ENCODE data around the gene ZNF84. TPM values are rescaled to one million over a fixed set of nuclear protein-coding genes. Genes with fewer than 3 reads are reported as not detected.

The ZNF84 gene
- total and polyA plus RNA-seq, 2 of the 8 experiments (the other 6 are each of a cell fraction or from before 2014, with no cell fraction given), result 8.9 to 34.0 TPM

DNA sequence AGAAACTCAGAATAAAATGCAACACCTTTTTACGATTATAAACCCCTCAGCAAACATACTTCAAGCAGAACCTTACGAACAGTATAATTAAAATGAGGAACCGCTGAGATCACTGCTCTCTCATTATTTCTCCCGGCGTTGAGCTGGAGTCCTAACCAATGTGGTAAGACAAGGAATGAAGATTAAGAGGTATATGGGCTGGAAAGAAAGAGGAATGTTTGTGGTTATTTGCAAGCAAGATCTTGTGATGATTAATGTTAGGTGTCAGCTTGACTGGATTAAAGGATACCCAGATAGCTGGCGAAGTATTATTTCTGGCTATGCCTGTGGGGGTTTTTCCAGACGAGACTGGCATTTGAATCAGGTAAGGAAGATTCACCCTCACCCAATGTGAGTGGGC, 10.3 kb upstream of the ZNF84 start:
- Histone ChIP-seq H3K18ac (ENCODE audit: extremely low read depth, low read length) (no peak overlapping the region), H2AK5ac (ENCODE audit: low read depth, low read length) (no peak overlapping the region), H3K23me2 (ENCODE audit: low read depth, low read length) (no peaks in the 10 kb centered on the region), H3K79me2 (ENCODE audit: control insufficient read depth in 1 of 2, insufficient read depth in 2 of 2, low read length in 2 of 2) (no peaks in the 10 kb centered on the region), H3K4ac (replicated peaks; ENCODE audit: insufficient read length, low read depth, low read length) (no peak overlapping the region), H3K79me1 (ENCODE audit: low read depth, low read length) (no peaks in the 10 kb centered on the region), H3K27me3 (replicated peaks in 1 of 4; ENCODE audit: control insufficient read depth in 3 of 4, extremely low read depth in 1 of 4, insufficient read depth in 3 of 4, low read length in 3 of 4) (peaks cover 0 to 2% (median 0%) of the 10 kb centered on the region in 4 experiments; a peak in 1 of 7 replicates), H3K36me3 (ENCODE audit: control insufficient read depth in 2 of 4, insufficient read depth in 4 of 4, low read length in 3 of 4) (no peaks in the 10 kb centered on the region), H2BK12ac (ENCODE audit: low read depth, low read length) (no peak overlapping the region), H4K20me1 (replicated peaks in 1 of 2; ENCODE audit: control insufficient read depth in 1 of 2, insufficient read depth in 2 of 2, low read length in 2 of 2) (no peaks in the 10 kb centered on the region), H4K8ac (ENCODE audit: extremely low read depth, insufficient read depth, low read length) (no peak overlapping the region), H4K5ac (ENCODE audit: insufficient read length, low read depth, low read length) (no peak overlapping the region), H3K4me2 (ENCODE audit: insufficient read depth in 1 of 2, low read depth in 2 of 2, low read length in 2 of 2) (no peak overlapping the region), H3K9ac (replicated peaks in 1 of 4; ENCODE audit: extremely low read depth in 1 of 4, low read depth in 3 of 4, low read length in 3 of 4) (no peak overlapping the region), H2BK5ac (ENCODE audit: low read depth, low read length) (no peak overlapping the region), H3K56ac (replicated peaks; ENCODE audit: insufficient read length, low read depth, low read length) (no peak overlapping the region), H3K14ac (ENCODE audit: insufficient read length) (no peak overlapping the region), H2BK15ac (ENCODE audit: low read length) (no peak overlapping the region), H4K91ac (replicated peaks; ENCODE audit: insufficient read length, low read length) (no peak overlapping the region), H3K4me1 (replicated peaks in 1 of 4; ENCODE audit: control insufficient read depth in 3 of 4, insufficient read depth in 4 of 4, low read length in 3 of 4) (no peaks in the 10 kb centered on the region), H2AFZ (ENCODE audit: low read length) (no peak overlapping the region), H3K4me3 (ENCODE audit: extremely low read depth in 1 of 4, insufficient read depth in 2 of 4, low read depth in 3 of 4, low read length in 4 of 4) (no peak overlapping the region), H2BK20ac (ENCODE audit: low read length) (no peak overlapping the region), H3K9me3 (ENCODE audit: insufficient read depth in 2 of 2, low read depth in 1 of 2, low read length in 1 of 2) (peaks cover 44 to 55% of the 10 kb centered on the region in 2 experiments), H2BK120ac (replicated peaks; ENCODE audit: low read depth, low read length) (no peak overlapping the region), H3K27ac (ENCODE audit: low read depth, low read length) (no peak overlapping the region), H3K23ac (ENCODE audit: insufficient read length) (no peak overlapping the region)
- TF ChIP-seq, protein P1, sequence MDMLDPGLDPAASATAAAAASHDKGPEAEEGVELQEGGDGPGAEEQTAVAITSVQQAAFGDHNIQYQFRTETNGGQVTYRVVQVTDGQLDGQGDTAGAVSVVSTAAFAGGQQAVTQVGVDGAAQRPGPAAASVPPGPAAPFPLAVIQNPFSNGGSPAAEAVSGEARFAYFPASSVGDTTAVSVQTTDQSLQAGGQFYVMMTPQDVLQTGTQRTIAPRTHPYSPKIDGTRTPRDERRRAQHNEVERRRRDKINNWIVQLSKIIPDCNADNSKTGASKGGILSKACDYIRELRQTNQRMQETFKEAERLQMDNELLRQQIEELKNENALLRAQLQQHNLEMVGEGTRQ (IDR thresholded peaks at IDR 0.05; ENCODE audit: low read length), result no peak
- TF ChIP-seq, protein P2, sequence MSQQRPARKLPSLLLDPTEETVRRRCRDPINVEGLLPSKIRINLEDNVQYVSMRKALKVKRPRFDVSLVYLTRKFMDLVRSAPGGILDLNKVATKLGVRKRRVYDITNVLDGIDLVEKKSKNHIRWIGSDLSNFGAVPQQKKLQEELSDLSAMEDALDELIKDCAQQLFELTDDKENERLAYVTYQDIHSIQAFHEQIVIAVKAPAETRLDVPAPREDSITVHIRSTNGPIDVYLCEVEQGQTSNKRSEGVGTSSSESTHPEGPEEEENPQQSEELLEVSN (IDR thresholded peaks at IDR 0.05), result no peak
- TF ChIP-seq RNF2 (IDR thresholded peaks at IDR 0.05; ENCODE audit: borderline replicate concordance, low read depth, low read length, missing control alignments, poor library complexity, severe bottlenecking) (no peak), EP300 (IDR thresholded peaks at IDR 0.05; ENCODE audit: borderline replicate concordance in 1 of 2, low read depth in 2 of 2, low read length in 2 of 2) (no peak), EZH2 (IDR thresholded peaks at IDR 0.05; ENCODE audit: low read depth, low read length, severe bottlenecking) (no peak), TAF1 (IDR thresholded peaks at IDR 0.05; ENCODE audit: low read depth, low read length) (no peak), HDAC6 (IDR thresholded peaks at IDR 0.05; ENCODE audit: low read depth, low read length) (no peak)
- DNase-seq (ENCODE audit: low read depth in 1 of 2, low spot score in 2 of 2) (no peak), FAIRE-seq (no peak)
- ChIA-PET POLR2A (ENCODE audit: partially characterized antibody) (interaction anchor here (1.3 to 2.0 kb wide), 3 partner anchors 11 to 53 kb away, joined by 4 to 11 read pairs (median 5); partner anchors contain the start of gene ZNF84), CTCF (ENCODE audit: partially characterized antibody) (no interaction called here)
- WGBS, 2 experiments (ENCODE audit: extremely low coverage in 1 of 2, insufficient coverage in 1 of 2, insufficient read length in 1 of 2, insufficient replicate concordance in 2 of 2, low coverage in 1 of 2, low lambda C conversion rate in 2 of 2, missing lambda C conversion rate in 1 of 2), result 88% methylated on average over 7 of the region's 7 CpGs; no CpG with 5 or more reads in 1 of the 2 experiments

Data from H1 (cell line).